Measurements from ENCODE around the gene HJV.
"Not testable (repeated sequence)": the region's sequence is repeated elsewhere in the genome, so short reads cannot be mapped to it uniquely, and the experiment has no call there.

Gene HJV

DNA sequence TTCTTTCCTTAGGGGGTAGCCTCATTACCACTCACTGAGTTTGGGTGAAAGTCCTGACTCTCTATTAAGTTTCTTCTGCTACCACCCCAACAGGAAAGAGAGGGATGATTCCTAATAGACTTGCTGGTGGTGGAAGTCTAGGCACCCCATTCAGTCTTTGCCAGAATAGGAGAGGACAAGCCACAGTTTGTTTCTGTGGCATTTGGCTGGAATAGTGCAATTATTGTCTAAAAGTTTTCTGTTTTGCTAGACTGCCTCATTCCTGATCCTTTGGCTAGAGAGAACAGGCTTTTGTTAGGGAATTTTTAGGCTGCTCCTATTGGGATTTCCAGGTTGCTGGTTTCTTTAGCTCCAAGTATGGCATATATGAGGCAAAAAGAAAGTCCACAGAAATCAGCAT, 9.9 kb upstream of the HJV start:
- DNase-seq: no peak
- TF ChIP-seq, protein P1, sequence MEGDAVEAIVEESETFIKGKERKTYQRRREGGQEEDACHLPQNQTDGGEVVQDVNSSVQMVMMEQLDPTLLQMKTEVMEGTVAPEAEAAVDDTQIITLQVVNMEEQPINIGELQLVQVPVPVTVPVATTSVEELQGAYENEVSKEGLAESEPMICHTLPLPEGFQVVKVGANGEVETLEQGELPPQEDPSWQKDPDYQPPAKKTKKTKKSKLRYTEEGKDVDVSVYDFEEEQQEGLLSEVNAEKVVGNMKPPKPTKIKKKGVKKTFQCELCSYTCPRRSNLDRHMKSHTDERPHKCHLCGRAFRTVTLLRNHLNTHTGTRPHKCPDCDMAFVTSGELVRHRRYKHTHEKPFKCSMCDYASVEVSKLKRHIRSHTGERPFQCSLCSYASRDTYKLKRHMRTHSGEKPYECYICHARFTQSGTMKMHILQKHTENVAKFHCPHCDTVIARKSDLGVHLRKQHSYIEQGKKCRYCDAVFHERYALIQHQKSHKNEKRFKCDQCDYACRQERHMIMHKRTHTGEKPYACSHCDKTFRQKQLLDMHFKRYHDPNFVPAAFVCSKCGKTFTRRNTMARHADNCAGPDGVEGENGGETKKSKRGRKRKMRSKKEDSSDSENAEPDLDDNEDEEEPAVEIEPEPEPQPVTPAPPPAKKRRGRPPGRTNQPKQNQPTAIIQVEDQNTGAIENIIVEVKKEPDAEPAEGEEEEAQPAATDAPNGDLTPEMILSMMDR (IDR thresholded peaks at IDR 0.05; ENCODE audit: low read depth, low read length): no peak
- H3K4me3 ChIP-seq (ENCODE audit: low read depth, low read length): no peak overlapping the region
- no peaks in the 10 kb centered on the region for H3K4me1 ChIP-seq
- H3K36me3 ChIP-seq: no peaks in the 10 kb centered on the region
- H3K27me3 ChIP-seq: no peaks in the 10 kb centered on the region
- H3K9me3 ChIP-seq: no peaks in the 10 kb centered on the region

DNA sequence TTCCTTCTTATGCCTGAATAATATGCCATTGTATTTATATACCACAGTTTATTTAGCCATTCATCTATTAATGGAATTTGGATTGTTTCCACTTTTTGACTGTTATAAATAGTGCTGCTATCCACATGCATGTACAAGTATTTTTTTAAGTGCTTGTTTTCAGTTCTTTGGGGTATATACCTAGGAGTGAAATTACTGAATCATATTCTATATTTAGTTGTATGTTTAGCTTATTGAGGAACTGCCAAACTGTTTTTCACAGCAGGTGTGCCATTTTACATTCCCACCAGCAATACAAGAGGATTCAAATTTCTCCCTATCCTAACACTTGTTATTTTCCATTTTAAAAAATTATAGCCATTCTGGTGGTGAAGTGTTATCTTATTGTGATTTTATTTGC, 7.6 kb upstream of the HJV start:
- no peaks in the 10 kb centered on the region for H3K27me3 ChIP-seq
- no peak overlapping the region for H3K4me3 ChIP-seq (ENCODE audit: low read depth, low read length)
- H3K4me1 ChIP-seq: no peaks in the 10 kb centered on the region
- no peaks in the 10 kb centered on the region for H3K36me3 ChIP-seq
- TF ChIP-seq, protein P1 (IDR thresholded peaks at IDR 0.05; ENCODE audit: low read depth, low read length): no peak
- no peaks in the 10 kb centered on the region for H3K9me3 ChIP-seq
- DNase-seq: no peak

DNA sequence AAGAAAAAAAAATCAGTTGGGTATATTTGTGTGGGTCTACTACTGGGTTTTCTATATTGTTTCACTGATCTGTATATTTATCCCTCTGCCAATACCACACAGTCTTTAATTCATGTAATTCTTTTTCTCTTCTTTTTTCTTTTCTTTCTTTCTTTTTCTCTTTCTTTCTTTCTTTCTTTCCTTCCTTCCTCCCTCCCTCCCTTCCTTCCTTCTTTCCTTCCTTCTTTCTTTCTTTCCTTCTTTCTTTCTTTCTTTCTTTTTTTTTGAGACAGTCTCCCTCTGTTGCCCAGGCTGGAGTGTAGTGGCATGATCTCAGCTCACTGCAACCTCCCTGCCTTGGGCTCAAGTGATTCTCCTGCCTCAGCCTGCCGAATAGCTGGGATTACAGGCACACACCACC, 5.1 kb upstream of the HJV start:
- H3K27me3 ChIP-seq; H3K4me1 ChIP-seq; H3K36me3 ChIP-seq; H3K4me3 ChIP-seq (ENCODE audit: low read depth, low read length); H3K9me3 ChIP-seq; DNase-seq: not testable (repeated sequence)

DNA sequence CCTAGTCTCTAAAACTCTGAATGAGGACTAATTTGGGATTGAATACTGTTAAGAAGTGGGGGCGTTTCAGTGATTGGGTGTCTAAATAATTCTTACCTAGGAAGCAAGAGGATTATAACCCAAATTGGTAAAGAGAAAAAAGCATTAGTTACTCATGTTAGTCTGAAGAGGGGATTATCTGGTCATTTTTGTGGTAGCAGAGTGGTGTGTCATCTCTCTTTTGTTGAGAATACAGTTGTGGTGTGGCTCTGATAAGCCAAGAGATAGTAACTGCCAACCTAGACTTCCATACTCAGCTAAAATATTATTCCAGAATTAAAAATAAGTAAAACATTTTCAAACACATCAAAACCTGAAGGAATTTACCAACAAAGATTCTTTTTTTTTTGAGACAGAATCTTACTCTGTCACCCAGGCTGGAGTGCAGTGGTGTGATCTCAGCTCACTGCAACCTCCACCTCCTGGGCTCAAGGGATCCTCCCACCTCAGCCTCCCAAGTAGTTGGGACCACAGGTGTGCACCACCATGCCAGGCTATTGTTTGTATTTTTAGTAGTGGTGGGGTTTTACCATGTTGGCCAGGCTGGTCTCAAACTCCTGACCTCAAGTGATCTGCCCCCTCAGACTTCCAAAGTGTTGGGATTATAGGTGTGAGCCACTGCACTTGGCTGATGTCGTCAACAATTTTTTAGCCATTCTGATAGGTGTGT, 4.4 kb upstream of the HJV start:
- not testable (repeated sequence) for H3K27me3 ChIP-seq; H3K36me3 ChIP-seq; H3K4me3 ChIP-seq (ENCODE audit: low read depth, low read length); DNase-seq; H3K4me1 ChIP-seq; H3K9me3 ChIP-seq

DNA sequence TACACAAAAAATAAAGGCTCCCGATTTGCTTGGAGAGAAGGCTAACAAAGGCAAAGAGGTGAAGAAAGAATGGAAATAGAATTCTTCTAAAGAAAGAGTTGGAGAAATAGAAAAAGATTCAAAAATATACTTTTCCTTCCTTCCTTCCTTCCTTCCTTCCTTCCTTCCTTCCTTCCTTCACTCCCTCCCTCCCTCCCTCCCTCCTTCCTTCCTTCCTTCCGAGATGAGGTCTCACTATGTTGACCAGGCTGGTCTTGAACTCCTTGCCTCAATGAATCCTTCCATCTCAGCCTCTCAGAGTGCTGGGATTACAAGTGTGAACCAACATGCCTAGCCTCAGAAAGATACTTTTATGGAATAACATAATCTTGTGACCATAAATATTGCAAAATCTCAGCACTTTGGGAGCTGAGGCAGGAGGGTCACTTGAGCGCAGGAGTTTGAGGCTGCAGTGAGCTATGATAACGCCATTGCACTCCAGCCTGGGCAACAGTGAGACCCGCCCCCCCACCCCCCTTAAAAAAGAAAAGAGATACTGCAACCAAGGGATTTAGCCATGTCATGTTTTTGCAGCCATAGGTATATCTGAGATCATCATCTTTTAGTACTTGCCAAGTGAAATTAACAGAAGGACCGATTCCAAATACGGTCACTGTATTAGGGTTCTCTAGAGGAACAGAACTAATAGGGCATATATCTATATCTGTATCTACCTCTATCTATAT, 1.0 kb upstream of the HJV start:
- no peak overlapping the region for H3K4me3 ChIP-seq (ENCODE audit: low read depth, low read length)
- no peaks in the 10 kb centered on the region for H3K9me3 ChIP-seq
- no peaks in the 10 kb centered on the region for H3K4me1 ChIP-seq
- TF ChIP-seq, protein P1 (IDR thresholded peaks at IDR 0.05; ENCODE audit: low read depth, low read length): no peak
- DNase-seq: no peak
- H3K36me3 ChIP-seq: no peaks in the 10 kb centered on the region
- H3K27me3 ChIP-seq: peaks cover 44% of the 10 kb centered on the region

DNA sequence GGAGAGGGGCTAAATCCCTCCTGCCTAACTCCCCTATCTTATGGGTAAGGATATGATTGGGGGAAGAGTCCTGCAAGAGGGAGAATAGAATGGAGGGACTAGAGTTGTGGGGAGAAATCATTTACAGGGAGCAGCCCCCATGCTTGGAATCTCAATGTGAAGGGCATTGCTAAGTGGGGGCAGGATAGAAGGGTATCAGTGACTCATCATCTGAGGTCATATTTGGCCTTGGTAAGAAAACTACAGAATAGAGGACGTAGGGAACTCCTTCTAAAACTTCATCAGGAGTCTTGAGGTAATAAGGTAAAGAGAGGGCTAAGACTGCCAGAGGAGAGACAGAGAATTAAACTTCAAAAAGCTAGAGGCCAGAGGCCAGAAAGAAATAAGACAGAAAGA, 487 bp downstream of the HJV start:
- no peaks in the 10 kb centered on the region for H3K36me3 ChIP-seq
- TF ChIP-seq, protein P1 (IDR thresholded peaks at IDR 0.05; ENCODE audit: low read depth, low read length): no peak
- no peaks in the 10 kb centered on the region for H3K4me1 ChIP-seq
- H3K27me3 ChIP-seq: peaks cover 55% of the 10 kb centered on the region
- no peak for DNase-seq
- H3K4me3 ChIP-seq (ENCODE audit: low read depth, low read length): no peak overlapping the region
- H3K9me3 ChIP-seq: no peaks in the 10 kb centered on the region
